Liver (tissue), 9 donors: ENCODE results near the gene SPATA32. TPM values are rescaled to one million over a fixed set of nuclear protein-coding genes. Genes with fewer than 3 reads are reported as not detected.

Experiments
- DNase-seq: peaks from one replicate; pipeline ENCODE4 v3.0.0-alpha.2; 2017; ENCODE audit warnings: low spot score
- H3K27ac ChIP-seq, 2 donors: one replicate each; pipeline ENCODE4 v1.7.0; 2013; ENCODE audit warnings: inconsistent platforms in 2 of 2, low read length in 2 of 2, control low read depth in 1 of 2, low read depth in 1 of 2, mild to moderate bottlenecking in 1 of 2
- H3K27me3 ChIP-seq, 4 donors: one replicate each; pipeline versions ENCODE4 v1.6.1 to v1.7.0; 2013; ENCODE audit warnings: low read length in 3 of 4, inconsistent platforms in 1 of 4, mild to moderate bottlenecking in 1 of 4, moderate library complexity in 1 of 4; ENCODE audit not compliant: control insufficient read depth in 4 of 4, insufficient read depth in 4 of 4
- H3K36me3 ChIP-seq, 4 donors: one replicate each; pipeline versions ENCODE4 v1.6.1 to v1.7.0; 2013; ENCODE audit warnings: low read length in 3 of 4, mild to moderate bottlenecking in 3 of 4, low read depth in 1 of 4, moderate library complexity in 1 of 4; ENCODE audit not compliant: control insufficient read depth in 4 of 4, insufficient read depth in 3 of 4
- H3K4me1 ChIP-seq, 4 donors: one replicate each; pipeline versions ENCODE4 v1.6.1 to v1.7.0; 2013; ENCODE audit warnings: low read length in 3 of 4, mild to moderate bottlenecking in 3 of 4, moderate library complexity in 1 of 4; ENCODE audit not compliant: control insufficient read depth in 4 of 4, insufficient read depth in 4 of 4
- H3K4me3 ChIP-seq, 3 donors: one replicate each; pipeline versions ENCODE4 v1.6.1 to v1.7.0; 2013; ENCODE audit warnings: low read length in 3 of 3, control low read depth in 1 of 3, low read depth in 1 of 3, mild to moderate bottlenecking in 1 of 3
- H3K9ac ChIP-seq, 2 donors: one replicate each; pipeline ENCODE4 v1.7.0; 2013; ENCODE audit warnings: low read length in 2 of 2, mild to moderate bottlenecking in 2 of 2, moderate library complexity in 2 of 2, control low read depth in 1 of 2, low read depth in 1 of 2
- H3K9me3 ChIP-seq, 4 donors: one replicate each; pipeline versions ENCODE4 v1.6.1 to v1.7.0; 2013; ENCODE audit warnings: low read length in 3 of 4; ENCODE audit not compliant: control insufficient read depth in 4 of 4
- ATF3 ChIP-seq: IDR thresholded peaks from 2 replicates; pipeline ENCODE4 v1.6.1; 2016; ENCODE audit warnings: antibody characterized with exemption
- EGR1 ChIP-seq, 2 donors: IDR thresholded peaks; 2 replicates each; pipeline ENCODE4 v1.6.1; 2016 to 2018; ENCODE audit warnings: antibody characterized with exemption in 2 of 2, low read depth in 2 of 2
- FOXA1 ChIP-seq: IDR thresholded peaks from 2 replicates; pipeline ENCODE4 v1.6.1; 2016; ENCODE audit warnings: antibody characterized with exemption
- FOXA2 ChIP-seq: IDR thresholded peaks from 2 replicates; pipeline ENCODE4 v1.6.1; 2016; ENCODE audit warnings: antibody characterized with exemption
- HNF4A ChIP-seq, 2 donors: conservative IDR thresholded peaks; 2 replicates each; pipeline ENCODE4 v1.6.1; 2016; ENCODE audit warnings: antibody characterized with exemption in 2 of 2, mild to moderate bottlenecking in 2 of 2
- HNF4G ChIP-seq: IDR thresholded peaks from 2 replicates; pipeline ENCODE4 v1.6.1; 2016; ENCODE audit warnings: antibody characterized with exemption
- NR2F2 ChIP-seq: IDR thresholded peaks from 2 replicates; pipeline ENCODE4 v1.6.1; 2016; ENCODE audit warnings: antibody characterized with exemption
- REST ChIP-seq: IDR thresholded peaks from 2 replicates; pipeline ENCODE4 v1.6.1; 2016; ENCODE audit warnings: antibody characterized with exemption, mild to moderate bottlenecking
- RXRA ChIP-seq, 2 donors: IDR thresholded peaks; 2 replicates each; pipeline ENCODE4 v1.6.1; 2017 to 2018; ENCODE audit warnings: antibody characterized with exemption in 2 of 2, mild to moderate bottlenecking in 1 of 2
- SP1 ChIP-seq: IDR thresholded peaks from 2 replicates; pipeline ENCODE4 v1.6.1; 2018; ENCODE audit warnings: antibody characterized with exemption, mild to moderate bottlenecking
- TAF1 ChIP-seq: conservative IDR thresholded peaks from 2 replicates; pipeline ENCODE4 v1.6.1; 2016; ENCODE audit warnings: antibody characterized with exemption, mild to moderate bottlenecking
- YY1 ChIP-seq: IDR thresholded peaks from 2 replicates; pipeline ENCODE4 v1.6.1; 2016; ENCODE audit warnings: antibody characterized with exemption, mild to moderate bottlenecking
- ZBTB33 ChIP-seq: IDR thresholded peaks from 2 replicates; pipeline ENCODE4 v1.6.1; 2016; ENCODE audit warnings: antibody characterized with exemption
- WGBS: extraction: QIAGEN DNeasy Blood & Tissue Kit; methylation state at CpG from one replicate; pipeline ENCODE4 v1.1.7; 2013; 5-methylcytosine and 5-hydroxymethylcytosine counted together
- polyA plus RNA-seq, 2 donors: library from polyadenylated mRNA; stranded (reverse) in 1 of 2; unstranded in 1 of 2; fragments of 200-250 nt in 1 of 2; fragments of >200 nt in 1 of 2; fragmentation: Nextera tagmentation in 1 of 2; extraction: Ambion mirVana in 1 of 2; gene quantifications; one replicate each; pipeline versions ENCODE4 v1.2.1 to v1.2.3, GENCODE V29; 2013 to 2015
- total RNA-seq, 2 donors: library from RNA; depleted of rRNA; stranded (reverse); fragments of >200 nt; gene quantifications; one replicate each; pipeline ENCODE4 v1.2.3, GENCODE V29; 2014
- donor health status: healthy.
- donor health status: healthy.
- donor health status: healthy.
- donor health status: healthy.
- donor health status: healthy.

Gene SPATA32
- total and polyA plus RNA-seq, 4 donors: not detected

GRCh38 chr17:45222996-45223538 is 38.8 kb downstream of the SPATA32 start:
- Histone ChIP-seq H3K9ac (peak overlapping the region in 1 of 2 donors; percentile 30), H3K9me3 (no peaks in the 10 kb centered on the region), H3K4me3 (peak overlapping the region in 2 of 3 donors; percentile 20 to 55), H3K27ac (peak overlapping the region; percentile 64 to 71), H3K27me3 (no peaks in the 10 kb centered on the region), H3K4me1 (peaks cover 0 to 12% (median 5%) of the 10 kb centered on the region in 4 donors), H3K36me3 (no peaks in the 10 kb centered on the region)
- no peak for DNase-seq
- 73% methylated on average over 8 of the region's 8 CpGs for WGBS
- TF ChIP-seq HNF4A (conservative IDR thresholded peaks at IDR 0.05): no peak
- no peak for TF ChIP-seq YY1
- no peak for TF ChIP-seq HNF4G
- no peak for TF ChIP-seq FOXA1
- no peak for TF ChIP-seq NR2F2
- TF ChIP-seq REST: no peak

GRCh38 chr17:45222289-45222995 is 39.5 kb downstream of the SPATA32 start:
- H3K9ac ChIP-seq: peak overlapping the region; percentile 24 to 44
- H3K4me3 ChIP-seq: peak overlapping the region in 2 of 3 donors; percentile 4 to 55
- peaks cover 0 to 9% (median 5%) of the 10 kb centered on the region in 4 donors for H3K4me1 ChIP-seq
- no peak for TF ChIP-seq REST
- no peak for TF ChIP-seq EGR1 (IDR thresholded peaks at IDR 0.05; ENCODE audit: low read depth in 2 of 2)
- no peak for TF ChIP-seq FOXA2
- no peak for TF ChIP-seq TAF1
- no peak for TF ChIP-seq ZBTB33
- TF ChIP-seq SP1: no peak
- no peak for TF ChIP-seq RXRA (IDR thresholded peaks at IDR 0.05)
- no peak for TF ChIP-seq ATF3
- TF ChIP-seq FOXA1: no peak
- H3K36me3 ChIP-seq: no peaks in the 10 kb centered on the region
- no peaks in the 10 kb centered on the region for H3K27me3 ChIP-seq
- peak overlapping the region; percentile 64 to 71 for H3K27ac ChIP-seq
- WGBS: 25% methylated on average over 33 of the region's 33 CpGs
- peak; percentile 31 for DNase-seq
- no peaks in the 10 kb centered on the region for H3K9me3 ChIP-seq
